HepG2 (cell line): Measurements from ENCODE around the gene DDAH1. TPM values are rescaled to one million over a fixed set of nuclear protein-coding genes. Genes with fewer than 3 reads are reported as not detected.

Experiments used
- ATAC-seq: fragments of 200-7000 bp; cut with Tn5 transposase; 3 replicates; pipeline ENCODE4 v1.9.1; 2020; ENCODE audit warnings: mild to moderate bottlenecking, moderate library complexity
- BruUV-seq: library from RNA; stranded (reverse); fragments of 400-500 nt; replicated peaks from 2 replicates; lab custom pipeline; 2021; lab: Mats Ljungman, UMichigan
- CTCF ChIA-PET: fragments of 300-600 bp; formaldehyde crosslinking; extraction: SDS; loops from one replicate; lab custom pipeline; 2021; ENCODE audit warnings: low total read pairs, inconsistent platforms, low intra/inter-chr PET ratio; lab: Yijun Ruan, JAX
- POLR2A ChIA-PET: fragments of 350-600 bp; sonication (Branson Sonifier 250); formaldehyde crosslinking; loops from one replicate; lab custom pipeline; 2020; ENCODE audit warnings: antibody characterized with exemption, inconsistent platforms; lab: Yijun Ruan, JAX
- DNase-seq: peaks from one replicate; pipeline ENCODE4 v3.0.0-alpha.2; 2015; ENCODE audit warnings: low spot score
- FAIRE-seq: peaks from 3 replicates; lab custom pipeline; 2011; peaks lifted over from hg19 to GRCh38; lab: Jason Lieb, UNC
- H2AFZ ChIP-seq: one replicate; pipeline ENCODE4 v1.6.1; 2011; ENCODE audit warnings: low read length, inconsistent platforms
- H3K27ac ChIP-seq: fragments of 300-600 bp; 3 replicates; pipeline ENCODE4 v1.8.0; 2011; ENCODE audit warnings: mixed run types, mild to moderate bottlenecking, mixed read lengths, low read length, inconsistent platforms; ENCODE audit not compliant: insufficient read depth; ENCODE audit errors: extremely low read length
- H3K27me3 ChIP-seq, 2 experiments: fragments of 200-600 bp in 1 of 2; 2 replicates in 1 of 2; 3 replicates in 1 of 2; pipeline versions ENCODE4 v1.6.0 to v1.8.0; 2011; ENCODE audit warnings: low read length in 2 of 2, mild to moderate bottlenecking in 2 of 2, moderate library complexity in 2 of 2, inconsistent platforms in 1 of 2; ENCODE audit not compliant: insufficient read depth in 2 of 2, control insufficient read depth in 1 of 2
- H3K36me3 ChIP-seq, 2 experiments: fragments of 200-600 bp in 1 of 2; replicated peaks in 1 of 2; 2 replicates in 1 of 2; 3 replicates in 1 of 2; pipeline versions ENCODE4 v1.5.1 to v1.8.0; 2011; ENCODE audit warnings: low read length in 2 of 2, inconsistent platforms in 1 of 2; ENCODE audit not compliant: insufficient read depth in 2 of 2, control insufficient read depth in 1 of 2
- H3K4me1 ChIP-seq: 2 replicates; pipeline ENCODE4 v1.5.1; 2012; ENCODE audit warnings: low read length, inconsistent platforms; ENCODE audit not compliant: insufficient read depth
- H3K4me2 ChIP-seq: 2 replicates; pipeline ENCODE4 v1.6.0; 2011; ENCODE audit warnings: low read depth, low read length, inconsistent platforms
- H3K4me3 ChIP-seq, 3 experiments: fragments of 200-600 bp in 1 of 3; sonication (generic), shearing (Covaris generic) in 1 of 3; replicated peaks in 1 of 3; 2 replicates each; pipeline ENCODE4 v1.5.1; 2011 to 2016; ENCODE audit warnings: low read length in 3 of 3, inconsistent platforms in 2 of 3, low read depth in 2 of 3, mild to moderate bottlenecking in 2 of 3, control low read depth in 1 of 3, mixed read lengths in 1 of 3; ENCODE audit not compliant: insufficient read depth in 1 of 3
- H3K79me2 ChIP-seq: one replicate; pipeline ENCODE4 v1.6.1; 2011; ENCODE audit warnings: low read length, inconsistent platforms; ENCODE audit not compliant: insufficient read depth
- H3K9ac ChIP-seq: 2 replicates; pipeline ENCODE4 v1.6.0; 2011; ENCODE audit warnings: mild to moderate bottlenecking, low read depth, low read length, inconsistent platforms; ENCODE audit not compliant: insufficient read depth
- H3K9me3 ChIP-seq: 2 replicates; pipeline ENCODE4 v1.5.1; 2012; ENCODE audit warnings: mild to moderate bottlenecking, low read length
- H4K20me1 ChIP-seq: 2 replicates; pipeline ENCODE4 v1.6.0; 2011; ENCODE audit warnings: inconsistent platforms, mild to moderate bottlenecking, low read length, moderate library complexity; ENCODE audit not compliant: insufficient read depth
- ATAD3A ChIP-seq: sonication (generic); formaldehyde crosslinking; IDR thresholded peaks from 2 replicates; pipeline ENCODE4 v1.4.0; 2020; ENCODE audit warnings: missing genetic modification reagents
- ATF4 ChIP-seq, 2 experiments: fragments of 450-650 bp in 1 of 2; sonication (generic) in 1 of 2; formaldehyde crosslinking; IDR thresholded peaks; 2 replicates each; pipeline versions ENCODE4 v1.5.0 to v1.8.0; 2020 to 2022; ENCODE audit warnings: mild to moderate bottlenecking in 1 of 2, missing genetic modification reagents in 1 of 2
- CBX1 ChIP-seq: IDR thresholded peaks from one replicate; pipeline ENCODE4 v1.6.1; 2016; ENCODE audit warnings: antibody characterized with exemption, low read depth
- ETV5 ChIP-seq: IDR thresholded peaks from 2 replicates; pipeline ENCODE4 v1.6.1; 2018; ENCODE audit warnings: missing biosample characterization, missing genetic modification reagents, inconsistent platforms, borderline replicate concordance
- GFI1 ChIP-seq: sonication (generic); formaldehyde crosslinking; IDR thresholded peaks from 2 replicates; pipeline ENCODE4 v1.5.0; 2020; ENCODE audit warnings: missing genetic modification reagents, mild to moderate bottlenecking, borderline replicate concordance
- HNRNPK ChIP-seq: fragments of 200-400 bp; formaldehyde crosslinking; IDR thresholded peaks from 2 replicates; pipeline ENCODE4 v1.6.1; 2018; ENCODE audit warnings: low read length, low read depth, moderate library complexity, mild to moderate bottlenecking; ENCODE audit not compliant: poor library complexity, severe bottlenecking
- MAX ChIP-seq: IDR thresholded peaks from 2 replicates; pipeline ENCODE4 v1.6.1; 2012; ENCODE audit warnings: inconsistent platforms
- POLR2AphosphoS2 ChIP-seq: IDR thresholded peaks from 2 replicates; pipeline ENCODE4 v1.6.1; 2011; ENCODE audit warnings: low read depth, low read length, improper control_type of control experiment
- SALL1 ChIP-seq: sonication (generic); formaldehyde crosslinking; IDR thresholded peaks from 2 replicates; pipeline ENCODE4 v1.8.0; 2022; ENCODE audit warnings: mild to moderate bottlenecking, missing genetic modification reagents
- STAT5B ChIP-seq: sonication (generic); formaldehyde crosslinking; IDR thresholded peaks from 2 replicates; pipeline ENCODE4 v1.4.0; 2020; ENCODE audit warnings: missing genetic modification reagents
- ZBTB2 ChIP-seq: sonication (generic); formaldehyde crosslinking; IDR thresholded peaks from 2 replicates; pipeline ENCODE4 v1.8.0; 2022; ENCODE audit warnings: low read depth, missing genetic modification reagents
- ZBTB7B ChIP-seq: sonication (generic); formaldehyde crosslinking; IDR thresholded peaks from 2 replicates; pipeline ENCODE4 v1.4.0; 2020; ENCODE audit warnings: missing genetic modification reagents
- ZNF124 ChIP-seq: sonication (generic); formaldehyde crosslinking; IDR thresholded peaks from 2 replicates; pipeline ENCODE4 v1.4.0; 2020; ENCODE audit warnings: missing genetic modification reagents
- ZXDC ChIP-seq: sonication (generic); formaldehyde crosslinking; IDR thresholded peaks from 2 replicates; pipeline ENCODE4 v1.5.0; 2020; ENCODE audit warnings: mild to moderate bottlenecking, missing genetic modification reagents
- WGBS: methylation state at CpG from one replicate; pipeline ENCODE4 v1.1.6; 2017; ENCODE audit warnings: low lambda C conversion rate; 5-methylcytosine and 5-hydroxymethylcytosine counted together
- in situ Hi-C: cut with HindIII; loops from 2 replicates; pipeline ENCODE4 v1.10.0; 2017; ENCODE audit warnings: low pct_unique_long_range_greater_than_20kb; ENCODE audit not compliant: extremely low pct_ligation_motif_present
- intact Hi-C: fragments of 100-400 bp; cut with micrococcal nuclease; formaldehyde crosslinking; loops from one replicate; pipeline ENCODE4 v1.10.0; 2022; ENCODE audit not compliant: unreplicated experiment
- polyA plus RNA-seq, 8 experiments: library from polyadenylated mRNA; depleted of rRNA in 3 of 8; stranded (reverse) in 7 of 8; unstranded in 1 of 8; fragments of >200 nt; fragmentation: Illumina TruSeq in 4 of 8; extraction: Trizol in 4 of 8; gene quantifications; 2 replicates each; pipeline versions ENCODE4 v1.2.1 to v1.2.3, GENCODE V29; 2011 to 2016; ENCODE audit warnings: low read depth in 4 of 8, missing spikeins in 1 of 8, mixed read lengths in 1 of 8; ENCODE audit not compliant: insufficient read depth in 1 of 8
- total RNA-seq, 5 experiments: library from RNA; depleted of rRNA; stranded (reverse); fragments of >200 nt; fragmentation: Illumina TruSeq; extraction: Trizol; gene quantifications; 2 replicates each; pipeline ENCODE4 v1.2.3, GENCODE V29; 2016; ENCODE audit warnings: low read depth in 1 of 5

The DDAH1 gene
- total and polyA plus RNA-seq, 2 of the 13 experiments (the other 11 are each of a cell fraction or from before 2014, with no cell fraction given) = 39.7 to 64.4 TPM

- BruUV-seq = TSS peak; percentile 13
- H3K36me3 ChIP-seq = no peaks in the 10 kb centered on the region
- H3K9me3 ChIP-seq = no peaks in the 10 kb centered on the region
- peak overlapping the region in 2 of 3 experiments; percentile 18 to 32; a peak in 1 of 6 replicates for H3K4me3 ChIP-seq
- H3K9ac ChIP-seq = no peak overlapping the region; the same call in 1 of the 2 replicates
- H3K4me2 ChIP-seq = peak overlapping the region; percentile 47
- POLR2A ChIA-PET = no interaction called here
- no peak for DNase-seq
- intact Hi-C loops = no loop called here
- H3K79me2 ChIP-seq = peaks cover 39% of the 10 kb centered on the region
- H2AFZ ChIP-seq = no peak overlapping the region
- H3K27ac ChIP-seq = peak overlapping the region; percentile 47
- no peaks in the 10 kb centered on the region for H3K27me3 ChIP-seq
- CTCF ChIA-PET = no interaction called here
- 80% methylated on average over 5 of the region's 5 CpGs for WGBS
- no peaks in the 10 kb centered on the region; the same call in 1 of the 2 replicates for H4K20me1 ChIP-seq
- no peak for FAIRE-seq
- TF ChIP-seq ETV5 (CRISPR knock-in tag) = no peak
- no peak for TF ChIP-seq CBX1
- no peak for TF ChIP-seq ATAD3A (CRISPR knock-in tag)
- no peak for TF ChIP-seq ZBTB2 (CRISPR knock-in tag)
- no peak for TF ChIP-seq STAT5B (CRISPR knock-in tag)
- no peak for TF ChIP-seq ZBTB7B
- no peak for TF ChIP-seq MAX
- TF ChIP-seq GFI1 (CRISPR knock-in tag) = no peak
- TF ChIP-seq HNRNPK = no peak
- no peak for TF ChIP-seq POLR2AphosphoS2
- TF ChIP-seq SALL1 (CRISPR knock-in tag) = no peak
- TF ChIP-seq ATF4 (CRISPR knock-in tag; IDR thresholded peaks at IDR 0.05) = no peak
- TF ChIP-seq ZXDC (CRISPR knock-in tag) = no peak
- TF ChIP-seq ZNF124 (CRISPR knock-in tag) = no peak
- TF ChIP-seq, all 625 proteins: peak for 0
- in situ Hi-C loops = no loop called here
- peaks cover 21% of the 10 kb centered on the region for H3K4me1 ChIP-seq
- ATAC-seq = no peak
Measured at GRCh38 chr1:85407746-85408377, 57.1 kb downstream of the DDAH1 start.
